Muscle of leg (tissue), 11 donors: ENCODE results near the gene NECTIN3. TPM values are rescaled to one million over a fixed set of nuclear protein-coding genes. Genes with fewer than 3 reads are reported as not detected.

Experiments used
- DNase-seq: peaks from one replicate; pipeline ENCODE4 v3.0.0; 2013
- H3K27ac ChIP-seq: one replicate; pipeline ENCODE4 v1.5.1; 2013; ENCODE audit warnings: mild to moderate bottlenecking, low read length, control low read depth
- H3K27me3 ChIP-seq: one replicate; pipeline ENCODE4 v1.6.1; 2013; ENCODE audit warnings: low read length; ENCODE audit not compliant: control insufficient read depth, insufficient read depth
- H3K36me3 ChIP-seq: one replicate; pipeline ENCODE4 v1.6.1; 2013; ENCODE audit warnings: low read length; ENCODE audit not compliant: control insufficient read depth, insufficient read depth
- H3K4me1 ChIP-seq: one replicate; pipeline ENCODE4 v1.6.1; 2013; ENCODE audit warnings: low read length; ENCODE audit not compliant: control insufficient read depth, insufficient read depth
- H3K4me3 ChIP-seq: one replicate; pipeline ENCODE4 v1.5.1; 2013; ENCODE audit warnings: low read length, control low read depth
- H3K9me3 ChIP-seq: replicated peaks from 2 replicates; pipeline ENCODE4 v1.6.1; 2013; ENCODE audit warnings: low read depth, low read length; ENCODE audit not compliant: control insufficient read depth
- WGBS: methylation state at CpG from one replicate; pipeline ENCODE4 v1.1.5; 2013; ENCODE audit warnings: missing lambda C conversion rate; ENCODE audit not compliant: insufficient coverage; 5-methylcytosine and 5-hydroxymethylcytosine counted together
- polyA plus RNA-seq, 8 donors: library from polyadenylated mRNA; unstranded; fragments of 120-200 nt; gene quantifications; one replicate each; pipeline versions ENCODE4 v1.2.1 to v1.2.3, GENCODE V29; 2013; ENCODE audit warnings: inconsistent platforms in 1 of 8, low replicate concordance in 1 of 8; ENCODE audit not compliant: insufficient read length in 8 of 8, insufficient read depth in 1 of 8
- total RNA-seq: library from RNA; stranded (reverse); fragments of 120-200 nt; gene quantifications from one replicate; pipeline ENCODE4 v1.2.4, GENCODE V29; 2013

NECTIN3 gene
- total and polyA plus RNA-seq, 9 donors, result 18.5 to 35.1 (median 27.2) TPM

GRCh38 chr3:111190518-111190917 lies 118.9 kb downstream of the NECTIN3 start:
- H3K27me3 ChIP-seq, result no peaks in the 10 kb centered on the region
- H3K4me1 ChIP-seq, result no peaks in the 10 kb centered on the region
- peaks cover 7% of the 10 kb centered on the region for H3K36me3 ChIP-seq
- DNase-seq, result no peak
- H3K4me3 ChIP-seq, result no peak overlapping the region
- H3K27ac ChIP-seq, result no peak overlapping the region
- WGBS, result no CpG with 5 or more reads among the region's 2 CpGs
- no peaks in the 10 kb centered on the region for H3K9me3 ChIP-seq

GRCh38 chr3:111193472-111193871 lies 121.9 kb downstream of the NECTIN3 start:
- no CpG with 5 or more reads among the region's 3 CpGs for WGBS
- Histone ChIP-seq H3K9me3 (no peaks in the 10 kb centered on the region), H3K27me3 (no peaks in the 10 kb centered on the region), H3K4me1 (no peaks in the 10 kb centered on the region), H3K36me3 (peaks cover 7% of the 10 kb centered on the region), H3K27ac (no peak overlapping the region), H3K4me3 (no peak overlapping the region)
- DNase-seq, result no peak

- no peaks in the 10 kb centered on the region for H3K27me3 ChIP-seq
- no peaks in the 10 kb centered on the region for H3K4me1 ChIP-seq
- no peak overlapping the region for H3K4me3 ChIP-seq
- WGBS, result no CpG with 5 or more reads among the region's 1 CpG
- H3K27ac ChIP-seq, result no peak overlapping the region
- H3K36me3 ChIP-seq, result peaks cover 7% of the 10 kb centered on the region
- DNase-seq, result no peak
- no peaks in the 10 kb centered on the region for H3K9me3 ChIP-seq
Measured at GRCh38 chr3:111194048-111194447, 122.4 kb downstream of the NECTIN3 start.

DNA sequence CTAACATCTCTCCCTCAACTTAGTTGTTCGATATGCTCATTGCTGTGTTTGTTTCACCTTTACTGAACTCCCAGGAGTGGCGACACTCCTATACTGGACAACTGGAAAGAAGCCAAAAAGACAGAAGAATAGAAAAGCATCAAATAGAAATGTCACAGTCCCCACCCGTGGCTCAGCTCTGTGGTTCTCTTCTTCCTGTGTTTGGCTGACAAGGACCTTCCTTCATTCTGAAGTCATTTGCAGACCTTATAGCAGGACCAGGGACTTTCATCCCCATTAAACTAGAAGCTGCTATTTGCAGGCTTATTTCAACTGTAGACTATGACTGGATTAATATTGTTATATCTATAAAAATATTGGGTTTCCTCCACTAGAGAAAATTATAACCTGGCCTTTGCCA lies 125.9 kb downstream of the NECTIN3 start:
- WGBS, result 80% methylated on average over 2 of the region's 3 CpGs
- no peak for DNase-seq
- Histone ChIP-seq H3K4me1 (no peaks in the 10 kb centered on the region), H3K27ac (no peak overlapping the region), H3K36me3 (peaks cover 5% of the 10 kb centered on the region), H3K4me3 (no peak overlapping the region), H3K9me3 (no peaks in the 10 kb centered on the region), H3K27me3 (no peaks in the 10 kb centered on the region)

- no peaks in the 10 kb centered on the region for H3K4me1 ChIP-seq
- no peak overlapping the region for H3K4me3 ChIP-seq
- no peak overlapping the region for H3K27ac ChIP-seq
- H3K27me3 ChIP-seq, result no peaks in the 10 kb centered on the region
- no peak for DNase-seq
- no peaks in the 10 kb centered on the region for H3K9me3 ChIP-seq
- H3K36me3 ChIP-seq, result peaks cover 2% of the 10 kb centered on the region
Measured at GRCh38 chr3:111200027-111200426, 128.4 kb downstream of the NECTIN3 start.

GRCh38 chr3:111210003-111210711 lies 138.5 kb downstream of the NECTIN3 start:
- Histone ChIP-seq H3K36me3 (no peaks in the 10 kb centered on the region), H3K4me1 (no peaks in the 10 kb centered on the region), H3K27me3 (no peaks in the 10 kb centered on the region), H3K4me3 (no peak overlapping the region), H3K9me3 (no peaks in the 10 kb centered on the region), H3K27ac (no peak overlapping the region)
- no peak for DNase-seq
- no CpG with 5 or more reads among the region's 1 CpG for WGBS

GRCh38 chr3:111210866-111211564 lies 139.4 kb downstream of the NECTIN3 start:
- WGBS, result 88% methylated on average over 1 of the region's 3 CpGs
- no peaks in the 10 kb centered on the region for H3K9me3 ChIP-seq
- DNase-seq, result peak; percentile 10
- no peak overlapping the region for H3K4me3 ChIP-seq
- no peaks in the 10 kb centered on the region for H3K4me1 ChIP-seq
- no peaks in the 10 kb centered on the region for H3K36me3 ChIP-seq
- no peaks in the 10 kb centered on the region for H3K27me3 ChIP-seq
- H3K27ac ChIP-seq, result no peak overlapping the region

- no peaks in the 10 kb centered on the region for H3K9me3 ChIP-seq
- H3K4me1 ChIP-seq, result no peaks in the 10 kb centered on the region
- no peak overlapping the region for H3K27ac ChIP-seq
- no peak for DNase-seq
- no CpG with 5 or more reads among the region's 4 CpGs for WGBS
- H3K4me3 ChIP-seq, result no peak overlapping the region
- no peaks in the 10 kb centered on the region for H3K36me3 ChIP-seq
- H3K27me3 ChIP-seq, result no peaks in the 10 kb centered on the region
Measured at GRCh38 chr3:111212511-111212910, 140.9 kb downstream of the NECTIN3 start.

GRCh38 chr3:111215481-111215880 lies 143.9 kb downstream of the NECTIN3 start:
- Histone ChIP-seq H3K4me1 (no peaks in the 10 kb centered on the region), H3K36me3 (no peaks in the 10 kb centered on the region), H3K27ac (no peak overlapping the region), H3K27me3 (no peaks in the 10 kb centered on the region), H3K4me3 (no peak overlapping the region), H3K9me3 (no peaks in the 10 kb centered on the region)
- DNase-seq, result peak; percentile 7
- WGBS, result no CpG with 5 or more reads among the region's 1 CpG

DNA sequence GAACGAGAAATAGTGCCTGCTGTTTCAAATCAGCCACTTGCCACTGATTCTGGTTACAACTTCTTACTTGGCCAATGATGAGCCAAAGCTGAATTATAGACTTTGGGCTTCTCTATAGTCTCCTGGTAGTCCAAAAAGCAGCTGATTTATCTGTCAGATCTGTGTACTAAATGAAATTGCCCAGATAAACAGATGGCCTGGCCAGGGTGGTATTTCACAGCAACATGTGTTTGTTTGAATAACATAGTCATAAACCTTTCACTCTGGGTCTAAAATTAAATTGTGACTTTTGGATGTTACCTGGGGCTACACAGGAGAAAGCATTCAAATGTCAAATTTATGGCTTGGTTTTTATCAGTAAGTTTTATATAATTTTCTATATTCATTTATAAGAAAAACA lies 147.0 kb downstream of the NECTIN3 start:
- no peaks in the 10 kb centered on the region for H3K4me1 ChIP-seq
- no peak for DNase-seq
- no peaks in the 10 kb centered on the region for H3K27me3 ChIP-seq
- H3K4me3 ChIP-seq, result no peak overlapping the region
- no peaks in the 10 kb centered on the region for H3K9me3 ChIP-seq
- no CpG with 5 or more reads among the region's 1 CpG for WGBS
- H3K27ac ChIP-seq, result no peak overlapping the region
- H3K36me3 ChIP-seq, result no peaks in the 10 kb centered on the region
